ENCODE data around the gene CTH. TPM values are rescaled to one million over a fixed set of nuclear protein-coding genes. Genes with fewer than 3 reads are reported as not detected.

Gene CTH
- total RNA-seq, 1 donor from 2014 or later: 8.7 TPM

- no peak for DNase-seq (ENCODE audit: extremely low spot score, unreplicated experiment)
- no peaks in the 10 kb centered on the region for H3K4me1 Mint-ChIP-seq (ENCODE audit: unreplicated experiment)
- H3K27me3 Mint-ChIP-seq: no peaks in the 10 kb centered on the region
- H3K4me3 Mint-ChIP-seq: no peak overlapping the region
- peak overlapping the region; percentile 5 for H3K27ac Mint-ChIP-seq
- TF ChIP-seq CTCF (conservative IDR thresholded peaks at IDR 0.05): no peak
- H3K9me3 Mint-ChIP-seq: no peaks in the 10 kb centered on the region
- H3K36me3 Mint-ChIP-seq: peaks cover 24% of the 10 kb centered on the region
These were observed 16.9 kb downstream of the CTH start for GRCh38 chr1:70427976-70428375.

- no peaks in the 10 kb centered on the region for H3K9me3 Mint-ChIP-seq
- no peak overlapping the region for H3K27ac Mint-ChIP-seq
- no peak overlapping the region for H3K4me3 Mint-ChIP-seq
- H3K27me3 Mint-ChIP-seq: no peaks in the 10 kb centered on the region
- DNase-seq (ENCODE audit: extremely low spot score, unreplicated experiment): no peak
- peaks cover 24% of the 10 kb centered on the region for H3K36me3 Mint-ChIP-seq
- no peaks in the 10 kb centered on the region for H3K4me1 Mint-ChIP-seq (ENCODE audit: unreplicated experiment)
- no peak for TF ChIP-seq CTCF (conservative IDR thresholded peaks at IDR 0.05)
These were observed 18.2 kb downstream of the CTH start for GRCh38 chr1:70429219-70429618.

GRCh38 chr1:70429757-70430156 is 18.7 kb downstream of the CTH start:
- Mint-ChIP-seq H3K4me1 (ENCODE audit: unreplicated experiment) (no peaks in the 10 kb centered on the region), H3K36me3 (peaks cover 24% of the 10 kb centered on the region), H3K4me3 (no peak overlapping the region), H3K27ac (no peak overlapping the region), H3K9me3 (no peaks in the 10 kb centered on the region), H3K27me3 (no peaks in the 10 kb centered on the region)
- TF ChIP-seq CTCF (conservative IDR thresholded peaks at IDR 0.05): no peak
- no peak for DNase-seq (ENCODE audit: extremely low spot score, unreplicated experiment)

- no peaks in the 10 kb centered on the region for H3K27me3 Mint-ChIP-seq
- no peaks in the 10 kb centered on the region for H3K9me3 Mint-ChIP-seq
- DNase-seq (ENCODE audit: extremely low spot score, unreplicated experiment): no peak
- no peak for TF ChIP-seq CTCF (conservative IDR thresholded peaks at IDR 0.05)
- no peak overlapping the region for H3K27ac Mint-ChIP-seq
- H3K4me3 Mint-ChIP-seq: no peak overlapping the region
- H3K4me1 Mint-ChIP-seq (ENCODE audit: unreplicated experiment): no peaks in the 10 kb centered on the region
- H3K36me3 Mint-ChIP-seq: peaks cover 22% of the 10 kb centered on the region
These were observed 20.2 kb downstream of the CTH start for GRCh38 chr1:70431317-70431716.

- Mint-ChIP-seq H3K36me3 (peaks cover 20% of the 10 kb centered on the region), H3K27me3 (no peaks in the 10 kb centered on the region), H3K4me3 (no peak overlapping the region), H3K9me3 (no peaks in the 10 kb centered on the region), H3K4me1 (ENCODE audit: unreplicated experiment) (no peaks in the 10 kb centered on the region), H3K27ac (no peak overlapping the region)
- TF ChIP-seq CTCF (conservative IDR thresholded peaks at IDR 0.05): no peak
- no peak for DNase-seq (ENCODE audit: extremely low spot score, unreplicated experiment)
These were observed 20.8 kb downstream of the CTH start for GRCh38 chr1:70431874-70432273.

- Mint-ChIP-seq H3K9me3 (no peaks in the 10 kb centered on the region), H3K27me3 (no peaks in the 10 kb centered on the region), H3K4me3 (no peak overlapping the region), H3K27ac (no peak overlapping the region), H3K36me3 (peaks cover 10% of the 10 kb centered on the region), H3K4me1 (ENCODE audit: unreplicated experiment) (no peaks in the 10 kb centered on the region)
- DNase-seq (ENCODE audit: extremely low spot score, unreplicated experiment): no peak
- no peak for TF ChIP-seq CTCF (conservative IDR thresholded peaks at IDR 0.05)
These were observed 23.3 kb downstream of the CTH start for GRCh38 chr1:70434253-70434859.

Measured in type B pancreatic cell (in vitro differentiated cells).